NT2/D1 (cell line): Measurements from ENCODE around the gene MPP1.

ENCODE experiments used
- DNase-seq: peaks from one replicate; pipeline ENCODE4 v3.0.0-alpha.2; 2011; ENCODE audit warnings: low read depth, low spot score
- H3K27me3 ChIP-seq: 2 replicates; pipeline ENCODE4 v1.6.0; 2011; ENCODE audit warnings: mild to moderate bottlenecking; ENCODE audit not compliant: insufficient read length, insufficient read depth
- H3K36me3 ChIP-seq: 2 replicates; pipeline ENCODE4 v1.6.1; 2011; ENCODE audit warnings: mild to moderate bottlenecking, low read length, mixed read lengths; ENCODE audit not compliant: insufficient read depth, insufficient read length
- H3K4me1 ChIP-seq: 2 replicates; pipeline ENCODE4 v1.5.1; 2011; ENCODE audit not compliant: insufficient read depth, insufficient read length
- H3K4me3 ChIP-seq: 2 replicates; pipeline ENCODE4 v1.5.1; 2011; ENCODE audit warnings: low read depth; ENCODE audit not compliant: insufficient read length
- H3K9ac ChIP-seq: 2 replicates; pipeline ENCODE4 v1.6.0; 2011; ENCODE audit warnings: low read depth; ENCODE audit not compliant: insufficient read length
- H3K9me3 ChIP-seq: 2 replicates; pipeline ENCODE4 v1.5.1; 2011; ENCODE audit warnings: mild to moderate bottlenecking, low read length; ENCODE audit not compliant: insufficient read depth
- SUZ12 ChIP-seq: IDR thresholded peaks from 2 replicates; pipeline ENCODE4 v1.6.1; 2011; ENCODE audit not compliant: insufficient read length, insufficient read depth; ENCODE audit errors: extremely low read depth
- YY1 ChIP-seq: IDR thresholded peaks from 2 replicates; pipeline ENCODE4 v1.6.1; 2011; ENCODE audit not compliant: insufficient read length, insufficient read depth
- ZNF274 ChIP-seq: IDR thresholded peaks from 2 replicates; pipeline ENCODE4 v1.6.1; 2011; ENCODE audit warnings: mild to moderate bottlenecking, low read depth, low read length

MPP1 gene

GRCh38 chrX:154804957-154805695 lies at the start of gene MPP1:
MPP1 (minus strand) TSS chrX:154805485; CDS start chrX:154805373, 112 bp downstream.
- peak; percentile 33 for DNase-seq
- Histone ChIP-seq H3K9me3 (no peaks in the 10 kb centered on the region; the same call in 1 of the 2 replicates), H3K9ac (peak within 1 kb of the TSS; percentile 61), H3K4me3 (peak within 1 kb of the TSS; percentile 51), H3K4me1 (no peaks in the 10 kb centered on the region), H3K27me3 (no peaks in the 10 kb centered on the region), H3K36me3 (no peaks in the 10 kb centered on the region)
- no peak for TF ChIP-seq ZNF274

GRCh38 chrX:154850957-154851611 lies 45.8 kb upstream of the MPP1 start:
- no peaks in the 10 kb centered on the region; the same call in 1 of the 2 replicates for H3K9me3 ChIP-seq
- DNase-seq: no peak
- TF ChIP-seq YY1 (no peak), SUZ12 (no peak), ZNF274 (no peak)

GRCh38 chrX:154840856-154841255 lies 35.6 kb upstream of the MPP1 start:
- TF ChIP-seq YY1 (no peak), SUZ12 (no peak), ZNF274 (no peak)

More at GRCh38 chrX:154850957-154851611, 45.8 kb upstream of the MPP1 start:
- no peaks in the 10 kb centered on the region for H3K36me3 ChIP-seq
- H3K27me3 ChIP-seq: no peaks in the 10 kb centered on the region
- no peaks in the 10 kb centered on the region for H3K4me1 ChIP-seq
- H3K4me3 ChIP-seq: no peak overlapping the region
- no peak overlapping the region for H3K9ac ChIP-seq

GRCh38 chrX:154836163-154836562 lies 30.9 kb upstream of the MPP1 start:
- Histone ChIP-seq H3K36me3 (no peaks in the 10 kb centered on the region), H3K4me1 (no peaks in the 10 kb centered on the region), H3K9ac (no peak overlapping the region), H3K27me3 (no peaks in the 10 kb centered on the region), H3K9me3 (no peaks in the 10 kb centered on the region), H3K4me3 (no peak overlapping the region)
- no peak for DNase-seq
- TF ChIP-seq YY1: no peak
- no peak for TF ChIP-seq ZNF274
- no peak for TF ChIP-seq SUZ12

More at GRCh38 chrX:154840856-154841255, 35.6 kb upstream of the MPP1 start:
- Histone ChIP-seq H3K36me3 (no peaks in the 10 kb centered on the region), H3K9me3 (no peaks in the 10 kb centered on the region), H3K27me3 (no peaks in the 10 kb centered on the region), H3K4me3 (no peak overlapping the region), H3K4me1 (no peaks in the 10 kb centered on the region), H3K9ac (no peak overlapping the region)
- DNase-seq: no peak

- no peak for DNase-seq
- Histone ChIP-seq H3K36me3 (no peaks in the 10 kb centered on the region), H3K9me3 (no peaks in the 10 kb centered on the region), H3K27me3 (no peaks in the 10 kb centered on the region), H3K4me3 (no peak within 1 kb of the TSS), H3K9ac (no peak within 1 kb of the TSS), H3K4me1 (no peaks in the 10 kb centered on the region)
- no peak for TF ChIP-seq YY1
- no peak for TF ChIP-seq SUZ12
- no peak for TF ChIP-seq ZNF274
Measured at GRCh38 chrX:154834562-154834961, 29.3 kb upstream of the MPP1 start, which contains the start of gene SMIM9. SMIM9 (minus strand) TSS chrX:154834662; CDS start chrX:154830856, 3,806 bp downstream.

GRCh38 chrX:154833746-154834274 lies 28.5 kb upstream of the MPP1 start:
- Histone ChIP-seq H3K9ac (no peak overlapping the region), H3K4me3 (no peak overlapping the region), H3K4me1 (no peaks in the 10 kb centered on the region), H3K27me3 (no peaks in the 10 kb centered on the region), H3K36me3 (no peaks in the 10 kb centered on the region), H3K9me3 (no peaks in the 10 kb centered on the region)
- no peak for TF ChIP-seq ZNF274
- no peak for TF ChIP-seq YY1
- no peak for TF ChIP-seq SUZ12
- no peak for DNase-seq

GRCh38 chrX:154829926-154830442 lies 24.7 kb upstream of the MPP1 start:
- no peaks in the 10 kb centered on the region for H3K9me3 ChIP-seq
- H3K27me3 ChIP-seq: no peaks in the 10 kb centered on the region
- H3K36me3 ChIP-seq: no peaks in the 10 kb centered on the region
- H3K9ac ChIP-seq: no peak overlapping the region
- H3K4me3 ChIP-seq: no peak overlapping the region
- H3K4me1 ChIP-seq: no peaks in the 10 kb centered on the region
- TF ChIP-seq SUZ12 (no peak), ZNF274 (no peak), YY1 (no peak)
- no peak for DNase-seq

- H3K9me3 ChIP-seq: no peaks in the 10 kb centered on the region
- H3K27me3 ChIP-seq: no peaks in the 10 kb centered on the region
- no peaks in the 10 kb centered on the region for H3K36me3 ChIP-seq
- no peak for TF ChIP-seq ZNF274
- TF ChIP-seq SUZ12: no peak
- TF ChIP-seq YY1: no peak
- no peaks in the 10 kb centered on the region for H3K4me1 ChIP-seq
- H3K4me3 ChIP-seq: no peak overlapping the region
- DNase-seq: no peak
- no peak overlapping the region for H3K9ac ChIP-seq
Measured at GRCh38 chrX:154829134-154829533, 23.8 kb upstream of the MPP1 start.
